HG02943 (cell line): ENCODE measurements around the gene PLBD2.

ENCODE experiments used
- ATAC-seq: cut with Tn5 transposase; IDR thresholded peaks from one replicate; pipeline ENCODE4 v1.9.1; 2021; ENCODE audit warnings: mild to moderate bottlenecking, low read depth, moderate library complexity; ENCODE audit not compliant: unreplicated experiment

PLBD2 gene

DNA sequence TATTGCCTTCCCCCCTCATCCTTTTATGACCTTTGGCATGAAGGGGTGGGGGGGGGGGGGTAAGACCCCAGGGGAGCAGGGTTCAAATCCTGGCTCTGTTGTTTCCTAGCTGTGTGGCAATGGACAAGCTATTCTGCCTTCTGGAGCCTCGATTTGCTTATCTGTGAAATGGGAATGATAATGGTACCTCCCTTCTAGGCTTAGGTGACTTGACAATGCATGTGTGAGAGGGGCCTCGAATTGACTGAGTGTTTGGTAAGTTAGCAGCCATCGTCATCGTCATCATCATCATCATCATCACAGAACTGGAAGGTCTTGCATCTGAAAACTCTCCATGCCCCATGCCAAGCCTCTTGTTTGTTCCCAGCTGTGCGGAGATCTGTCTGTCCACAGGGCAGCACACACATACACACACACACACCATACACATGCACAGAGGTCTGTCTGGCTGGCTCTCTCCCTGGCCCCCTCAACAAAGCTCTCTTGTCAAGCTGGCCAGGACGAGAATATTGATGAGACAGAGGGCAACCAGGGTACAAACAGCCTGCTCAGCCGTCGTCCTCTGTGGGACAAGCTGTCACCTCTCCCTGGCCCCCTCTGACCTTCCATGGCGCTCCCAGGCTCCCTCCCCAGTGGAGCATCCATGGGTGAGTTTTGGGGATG, 51.2 kb downstream of the PLBD2 start:
- ATAC-seq = no peak

DNA sequence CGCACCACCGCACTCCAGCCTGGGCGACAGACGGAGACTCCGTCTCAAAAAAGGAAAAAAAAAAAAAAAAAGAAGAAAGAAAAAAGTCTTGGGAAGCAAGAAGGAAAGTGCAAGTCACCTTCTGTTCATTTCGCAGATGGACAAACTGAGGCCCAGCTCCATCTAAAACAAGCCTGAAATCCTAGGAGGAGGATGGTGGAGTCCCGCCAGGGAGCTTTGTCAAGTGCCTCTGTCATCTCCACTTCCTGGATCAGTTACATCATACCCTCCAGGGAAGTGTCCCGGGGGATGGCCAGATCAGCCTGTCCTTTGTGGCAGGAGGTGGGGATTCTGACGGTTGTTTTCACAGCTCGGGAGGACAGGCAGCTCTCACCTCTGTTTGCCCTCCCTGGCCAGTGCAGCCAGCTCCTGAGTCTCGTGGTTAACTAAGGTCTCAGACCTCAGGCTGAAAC, 55.1 kb downstream of the PLBD2 start:
- ATAC-seq = no peak

DNA sequence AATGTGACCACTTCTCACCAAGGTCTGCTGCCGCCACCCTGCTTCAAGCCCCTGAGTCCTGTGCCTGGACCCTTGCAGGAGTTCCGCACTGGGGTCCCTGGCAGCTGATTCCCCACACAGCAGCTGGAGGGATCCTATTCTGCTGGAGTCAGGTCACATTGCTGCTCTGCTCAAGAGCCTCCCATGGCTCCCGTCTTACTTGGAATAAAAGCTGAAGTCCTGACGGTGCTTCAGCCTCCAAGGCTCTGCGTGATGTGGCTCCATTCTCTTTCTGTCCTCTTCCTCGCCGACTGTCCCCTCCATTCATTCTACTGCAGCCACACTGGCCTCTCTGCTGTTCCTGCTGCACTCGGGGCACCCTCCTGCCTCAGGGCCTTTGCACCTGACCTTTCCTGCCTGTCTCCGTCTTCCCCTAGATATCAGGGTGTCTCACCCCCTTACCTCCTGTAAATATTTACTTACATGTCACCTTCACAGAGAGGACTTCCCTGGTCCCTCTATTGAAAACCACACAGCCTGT, 56.2 kb downstream of the PLBD2 start:
- no peak for ATAC-seq

DNA sequence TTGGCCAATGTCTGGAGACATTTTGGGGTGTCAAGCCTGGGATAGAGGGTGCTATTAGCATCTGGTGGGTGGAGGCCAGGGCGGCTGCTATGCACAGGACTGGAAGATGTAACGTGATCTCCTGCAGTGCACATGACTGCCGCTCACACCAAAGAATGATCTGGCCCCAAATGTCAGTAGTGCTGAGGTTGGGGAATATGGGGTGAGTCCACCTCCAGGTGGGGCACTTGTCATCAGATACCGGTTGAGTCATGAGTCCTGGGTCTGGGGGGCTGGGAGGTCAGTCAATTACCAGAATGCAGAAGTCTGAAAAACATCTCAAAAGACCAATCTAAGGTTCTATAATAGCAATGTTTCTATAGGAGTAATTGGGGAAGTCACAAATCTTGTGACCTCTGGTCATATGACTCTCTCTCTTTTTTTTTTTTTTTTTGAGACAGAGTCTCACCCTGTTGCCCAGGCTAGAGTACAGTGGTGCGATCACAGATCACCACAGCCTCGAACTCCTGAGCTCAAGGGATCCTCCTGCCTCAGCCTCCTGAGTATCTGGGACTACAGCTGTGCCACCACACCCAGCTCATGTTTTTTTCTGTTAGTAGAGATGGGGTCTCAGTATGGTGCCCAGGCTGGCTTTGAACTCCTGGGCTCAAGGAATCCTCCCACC, 57.8 kb downstream of the PLBD2 start:
- no peak for ATAC-seq

DNA sequence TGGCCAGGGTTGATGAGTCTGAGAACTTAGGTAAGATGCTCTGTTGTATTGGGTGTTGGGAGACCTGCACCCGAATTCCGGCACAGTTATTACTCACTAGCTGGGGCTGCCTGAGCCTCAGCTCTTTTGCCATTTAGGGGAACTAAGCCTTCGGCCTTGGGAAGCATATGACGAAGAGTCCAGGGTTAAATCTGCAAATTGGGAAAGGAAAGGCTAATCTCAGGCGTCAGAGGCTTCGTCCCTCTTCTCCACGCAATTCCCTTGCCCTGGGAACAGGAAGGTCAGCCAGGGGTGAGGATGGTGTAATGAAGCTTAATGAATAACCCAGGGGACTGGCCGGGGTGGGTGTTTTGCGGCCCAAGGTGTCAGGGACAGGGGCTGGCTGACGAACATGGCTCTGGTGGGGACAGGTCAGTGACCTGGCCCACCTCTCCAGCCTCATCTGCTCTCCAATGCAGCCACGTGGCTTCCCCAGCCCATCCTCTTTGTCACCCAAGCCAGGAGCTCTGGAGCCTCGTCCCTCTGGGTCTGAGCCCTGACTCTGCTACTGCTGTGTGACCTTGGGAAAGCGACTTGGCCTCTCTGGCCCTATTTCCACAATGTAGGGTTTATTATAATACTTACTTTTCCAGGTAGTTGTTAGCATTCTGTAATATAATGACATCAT, 60.0 kb downstream of the PLBD2 start:
- no peak for ATAC-seq

DNA sequence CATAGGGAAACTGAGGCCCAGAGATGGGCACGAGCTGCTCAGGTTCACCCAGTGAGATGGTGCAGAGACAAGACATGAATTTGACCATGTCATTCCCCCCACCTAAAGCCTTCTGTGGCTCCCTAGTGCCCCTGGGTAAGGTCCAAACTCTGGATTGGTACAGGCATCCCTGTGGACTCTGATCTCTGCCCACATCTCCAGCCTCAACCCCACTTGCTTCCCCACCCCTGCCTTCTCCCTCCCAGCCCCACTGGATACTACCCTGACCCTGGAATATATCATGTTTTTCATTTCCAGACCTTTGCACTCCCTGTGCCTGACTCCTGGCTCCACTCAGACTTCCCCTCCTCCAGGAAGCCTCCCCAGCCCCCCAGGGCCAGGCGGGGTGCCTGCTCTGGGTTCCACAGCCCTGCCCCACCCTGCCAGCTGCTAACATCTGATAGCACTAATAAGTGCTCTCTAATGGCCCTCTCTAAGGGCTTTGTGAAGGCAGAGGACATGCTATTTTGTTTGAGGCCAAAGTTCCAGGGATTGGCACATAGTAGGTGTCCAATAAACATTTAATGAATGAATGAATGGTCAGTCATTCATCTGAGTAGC, 62.7 kb downstream of the PLBD2 start:
- ATAC-seq = no peak

DNA sequence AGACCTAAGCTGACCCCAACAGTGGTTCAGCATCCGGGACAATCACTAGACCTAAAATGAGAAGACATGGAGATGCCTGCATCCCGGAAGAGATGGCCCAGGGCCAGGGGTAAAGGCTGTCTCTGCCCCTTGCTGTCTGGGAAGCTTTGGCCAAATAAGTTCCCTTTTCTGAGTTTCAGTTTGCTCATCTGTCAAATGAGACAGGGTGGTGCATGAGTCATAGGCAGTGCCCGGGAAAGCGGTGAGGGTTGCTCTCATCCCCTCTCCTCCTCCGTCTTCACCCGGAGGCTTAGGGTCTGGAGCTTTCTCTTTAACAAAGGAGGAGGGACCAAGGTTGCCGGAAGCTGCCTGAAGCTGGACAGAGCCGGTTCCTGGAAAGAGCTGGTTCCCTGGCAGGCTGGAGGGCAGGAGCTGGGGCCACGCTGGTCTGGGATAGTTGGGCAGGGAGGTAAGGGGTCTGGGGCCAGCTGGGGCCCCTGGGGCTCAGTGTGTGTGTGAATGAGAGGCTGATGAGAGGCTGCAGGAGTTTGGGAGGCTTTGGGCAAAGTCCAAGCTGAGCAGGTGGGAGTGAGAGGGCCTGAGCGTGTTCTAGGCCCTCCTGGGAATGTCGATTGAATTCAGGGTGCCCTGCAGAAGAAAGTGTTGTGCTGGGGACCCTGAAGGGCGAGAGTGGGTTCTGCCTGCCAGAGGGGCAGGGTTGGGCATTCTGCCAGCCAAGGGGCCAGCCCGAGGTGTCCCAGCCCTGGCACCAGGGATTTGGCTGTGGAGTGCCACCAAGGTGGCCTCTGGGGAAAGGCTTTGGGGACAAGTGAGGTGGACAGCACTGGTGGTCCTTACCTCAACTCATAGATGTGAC, 63.9 kb downstream of the PLBD2 start, which contains the start of gene SDSL:
TSS of gene SDSL (plus strand) at position 351 of the 856 bp plus-strand sequence. CDS start 5,603 bp downstream, outside the sequence.
- ATAC-seq = peak; percentile 71

DNA sequence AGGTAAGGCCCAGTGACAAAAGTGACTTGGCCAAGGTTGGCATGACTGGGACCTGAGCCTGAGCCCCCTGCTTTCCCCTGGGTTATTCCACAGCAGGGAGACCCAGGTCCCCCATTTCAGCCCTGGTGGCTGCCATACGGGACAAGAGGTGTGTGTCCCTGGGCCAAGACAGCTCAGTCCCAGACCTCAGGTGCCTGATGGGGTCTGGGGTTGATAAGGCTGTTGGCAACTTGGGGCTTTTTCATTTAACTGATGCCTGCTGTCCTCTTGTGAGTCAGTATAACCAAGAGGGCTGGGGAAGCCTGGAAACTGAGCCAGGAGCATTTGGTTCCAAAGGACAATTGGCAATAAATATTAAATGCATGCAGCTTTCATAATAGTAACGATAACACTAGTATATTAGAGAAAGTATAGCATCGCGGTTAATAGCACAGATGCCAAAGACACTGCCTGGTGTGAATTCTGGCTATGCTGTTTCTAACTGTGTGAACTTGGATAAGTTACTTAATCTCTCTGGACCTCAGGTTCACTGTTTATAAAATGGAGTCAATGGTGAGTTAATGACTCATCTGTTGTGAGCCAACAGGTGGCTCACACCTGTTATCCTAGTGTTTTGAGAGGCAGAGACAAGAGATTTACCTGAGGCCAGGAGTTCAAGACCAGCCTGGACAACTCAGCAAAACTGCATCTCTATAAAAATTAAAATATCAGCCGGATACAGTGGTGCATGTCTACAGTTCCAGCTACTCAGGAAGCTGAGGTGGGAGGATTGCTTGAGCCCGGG, 64.7 kb downstream of the PLBD2 start:
- no peak for ATAC-seq

DNA sequence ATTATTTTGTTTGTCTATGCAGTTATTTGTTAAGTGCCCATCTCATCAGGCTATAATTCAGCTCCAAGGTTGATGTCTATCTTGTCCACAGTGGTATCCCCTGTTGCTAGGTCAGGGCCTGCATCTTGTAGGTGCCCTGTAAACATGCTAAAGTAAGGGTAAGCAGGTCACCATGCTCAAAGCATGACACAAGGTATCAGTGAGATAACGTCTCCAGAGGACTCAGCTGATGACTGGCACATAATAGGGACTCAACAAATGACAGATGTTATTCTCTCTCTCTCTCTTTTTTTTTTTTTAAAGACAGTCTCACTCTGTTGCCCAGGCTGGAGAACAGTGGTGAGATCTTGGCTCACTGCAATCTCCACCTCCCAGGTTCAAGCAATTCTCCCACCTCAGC, 66.1 kb downstream of the PLBD2 start:
- no peak for ATAC-seq

DNA sequence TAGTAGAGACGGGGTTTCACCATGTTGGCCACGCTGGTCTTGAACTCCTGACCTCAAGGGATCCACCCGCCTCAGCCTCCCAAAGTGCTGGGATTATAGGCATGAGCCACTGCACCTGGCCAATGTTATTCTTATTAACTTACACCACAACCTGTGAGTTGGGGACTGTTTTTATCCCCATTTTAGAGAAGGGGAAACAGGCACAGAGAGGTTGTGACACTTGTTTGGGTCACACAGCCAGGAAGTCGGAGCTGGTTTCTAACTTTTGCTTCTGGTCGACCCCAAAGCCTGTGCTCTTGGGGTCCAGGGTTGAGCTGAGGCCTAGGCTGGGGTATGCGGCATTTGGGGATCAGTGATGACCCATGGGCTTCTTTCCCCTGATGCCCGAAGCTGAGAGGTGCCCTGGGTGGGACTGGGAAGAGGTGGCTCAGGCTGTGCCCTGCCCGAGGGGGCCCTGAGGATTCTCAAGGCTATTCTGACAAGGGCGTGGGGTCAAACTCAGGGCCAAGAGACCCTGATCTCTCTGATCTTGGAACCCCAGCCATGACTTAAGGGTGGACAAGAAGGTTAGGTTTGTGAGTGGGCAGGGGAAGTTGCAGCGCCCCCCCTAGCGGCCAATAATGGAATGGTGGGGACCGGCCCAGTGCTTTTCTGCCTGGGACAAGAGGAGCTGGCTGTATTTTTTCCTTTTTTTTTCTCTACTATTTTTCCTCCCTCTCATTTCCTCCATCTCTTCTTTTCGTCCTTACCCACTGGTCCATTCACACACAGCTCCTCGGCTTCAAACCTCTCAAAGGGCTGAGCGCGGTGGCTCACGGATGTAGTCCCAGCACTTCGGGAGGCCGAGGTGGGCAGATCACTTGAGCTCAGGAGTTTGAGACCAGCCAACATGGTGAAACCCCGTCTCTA, 66.8 kb downstream of the PLBD2 start:
- ATAC-seq = no peak

DNA sequence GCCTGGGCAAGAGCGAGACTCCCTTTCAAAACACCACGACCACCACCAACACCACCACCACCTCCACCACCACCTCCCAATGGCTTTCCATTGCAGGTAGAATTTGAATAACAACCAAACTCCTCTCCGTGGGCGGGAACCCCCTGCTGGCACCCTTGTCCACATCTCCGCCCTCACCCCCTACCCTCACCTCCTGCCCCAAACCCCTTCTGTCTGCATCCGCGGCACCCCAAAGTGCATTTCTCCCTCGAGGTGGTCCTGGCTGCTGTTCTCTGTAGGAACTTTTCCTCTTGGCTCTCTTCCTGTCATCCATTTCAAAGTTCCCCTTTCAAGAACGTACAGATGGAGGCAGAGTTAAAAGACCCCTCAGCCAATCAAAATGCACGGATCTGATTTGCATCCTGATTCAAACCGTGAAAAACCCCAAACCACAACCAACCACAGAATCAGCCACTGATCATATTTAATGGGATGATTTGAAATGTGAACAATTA, 67.6 kb downstream of the PLBD2 start:
- ATAC-seq = no peak

DNA sequence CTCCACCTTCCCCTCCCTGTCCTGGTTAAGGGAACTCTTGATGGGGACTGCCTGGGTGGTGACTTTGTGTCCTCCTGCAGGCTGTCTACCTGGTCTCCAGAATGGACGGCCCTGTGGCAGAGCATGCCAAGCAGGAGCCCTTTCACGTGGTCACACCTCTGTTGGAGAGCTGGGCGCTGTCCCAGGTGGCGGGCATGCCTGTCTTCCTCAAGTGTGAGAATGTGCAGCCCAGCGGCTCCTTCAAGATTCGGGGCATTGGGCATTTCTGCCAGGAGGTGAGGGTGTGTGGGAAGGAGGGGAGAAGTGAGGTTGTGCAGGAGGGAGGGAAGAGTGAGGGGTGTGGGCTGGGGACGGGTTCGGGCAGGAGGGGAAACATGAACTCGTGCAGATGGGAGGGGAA, 69.5 kb downstream of the PLBD2 start:
- ATAC-seq = no peak

DNA sequence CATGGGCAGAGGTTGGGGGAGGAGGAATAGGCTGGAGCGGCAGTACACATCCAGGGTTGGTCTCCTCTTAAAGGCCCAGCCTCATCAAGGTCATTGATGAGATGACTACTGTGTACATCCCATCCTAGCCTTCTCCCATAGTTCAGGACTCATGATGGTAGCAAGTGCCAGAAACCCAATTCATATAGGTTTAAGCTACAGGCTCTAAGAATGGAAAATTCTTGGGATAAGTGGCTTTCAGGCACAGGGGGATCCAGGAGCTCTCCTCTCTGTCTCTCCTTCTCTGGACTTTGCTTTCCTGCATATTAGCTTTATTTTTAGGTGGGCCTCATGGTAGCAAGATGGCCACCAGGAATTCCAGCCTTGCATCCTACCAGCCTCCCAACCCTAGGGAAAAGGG, 70.1 kb downstream of the PLBD2 start:
- no peak for ATAC-seq

DNA sequence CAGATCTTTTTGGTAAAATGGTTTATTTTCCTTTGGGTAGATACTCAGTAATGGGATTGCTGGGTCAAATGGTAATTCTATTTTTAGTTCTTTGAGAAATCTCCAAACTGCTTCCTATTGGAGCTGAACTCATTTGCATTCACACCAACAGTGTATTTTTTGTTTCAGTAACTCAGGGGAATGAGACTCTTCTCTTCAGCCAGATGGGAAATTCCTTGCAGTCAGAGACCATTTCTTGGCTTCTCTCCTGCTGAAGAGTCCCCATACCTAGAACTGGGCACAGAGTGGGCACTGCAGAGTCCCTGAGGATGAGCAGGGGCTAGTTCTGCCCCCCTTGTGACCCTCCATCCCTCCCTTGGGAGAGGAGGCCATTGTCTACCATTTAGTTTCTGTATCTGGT, 74.6 kb downstream of the PLBD2 start:
- no peak for ATAC-seq

DNA sequence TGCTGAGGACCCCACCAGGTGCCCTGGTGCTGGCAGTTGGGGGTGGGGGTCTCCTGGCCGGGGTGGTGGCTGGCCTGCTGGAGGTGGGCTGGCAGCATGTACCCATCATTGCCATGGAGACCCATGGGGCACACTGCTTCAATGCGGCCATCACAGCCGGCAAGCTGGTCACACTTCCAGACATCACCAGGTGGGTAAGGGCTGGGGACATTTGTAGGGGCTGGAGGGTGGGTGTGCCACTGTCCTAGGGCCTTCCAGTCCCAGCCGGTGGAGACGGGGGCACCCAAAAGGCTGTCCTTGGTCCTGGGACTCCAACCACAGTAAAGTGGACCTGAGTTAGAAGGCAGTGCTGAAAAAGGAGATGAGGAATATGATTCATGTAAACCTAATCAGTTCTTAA, 77.0 kb downstream of the PLBD2 start:
- ATAC-seq = no peak

DNA sequence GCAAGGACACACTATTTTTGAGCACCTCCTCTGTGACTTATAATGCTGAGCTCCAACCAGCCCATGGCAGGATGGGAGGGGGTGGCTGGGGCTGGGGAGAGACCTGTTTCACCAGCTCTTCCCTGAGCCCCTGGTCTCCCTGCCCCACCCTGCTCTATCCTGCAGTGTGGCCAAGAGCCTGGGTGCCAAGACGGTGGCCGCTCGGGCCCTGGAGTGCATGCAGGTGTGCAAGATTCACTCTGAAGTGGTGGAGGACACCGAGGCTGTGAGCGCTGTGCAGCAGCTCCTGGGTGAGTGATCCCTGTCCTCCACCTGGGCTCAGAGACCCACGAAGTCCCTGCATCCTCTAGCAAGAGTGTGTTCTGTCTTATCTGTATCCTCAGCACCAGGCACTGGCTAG, 78.2 kb downstream of the PLBD2 start:
- ATAC-seq = no peak

DNA sequence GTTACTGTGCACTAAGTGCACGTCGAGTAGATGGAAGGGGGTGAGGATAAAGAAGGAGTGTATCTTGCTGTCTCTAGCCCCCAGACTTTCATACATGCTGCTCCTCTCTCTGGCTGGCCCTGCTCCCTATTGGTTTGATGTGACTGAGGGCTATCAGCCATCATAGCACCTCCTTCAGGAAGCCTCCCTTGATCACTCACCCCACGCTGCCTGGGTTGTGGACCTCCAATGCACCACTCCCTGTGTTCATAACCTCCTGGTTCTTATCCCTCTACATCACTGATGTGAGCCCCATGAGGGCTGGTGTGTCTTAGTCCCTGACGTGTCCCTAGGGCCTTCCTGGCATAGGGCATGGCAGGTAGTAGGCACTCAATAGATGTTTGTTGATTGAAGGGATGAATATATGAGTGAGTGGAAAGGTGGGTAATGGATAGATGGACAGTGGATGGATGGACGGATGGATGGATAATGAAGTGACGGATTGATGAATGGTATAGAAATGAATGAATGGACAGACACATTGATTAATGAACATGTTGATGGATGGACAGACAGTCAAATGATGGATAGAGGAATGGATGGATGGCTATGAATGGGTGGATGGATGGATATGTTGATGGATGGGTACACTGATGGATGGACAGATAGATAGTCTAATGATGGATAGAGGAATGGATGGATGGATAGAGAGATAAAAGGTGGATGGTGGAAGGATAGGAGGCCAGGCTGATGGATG, 78.8 kb downstream of the PLBD2 start:
- ATAC-seq = no peak

DNA sequence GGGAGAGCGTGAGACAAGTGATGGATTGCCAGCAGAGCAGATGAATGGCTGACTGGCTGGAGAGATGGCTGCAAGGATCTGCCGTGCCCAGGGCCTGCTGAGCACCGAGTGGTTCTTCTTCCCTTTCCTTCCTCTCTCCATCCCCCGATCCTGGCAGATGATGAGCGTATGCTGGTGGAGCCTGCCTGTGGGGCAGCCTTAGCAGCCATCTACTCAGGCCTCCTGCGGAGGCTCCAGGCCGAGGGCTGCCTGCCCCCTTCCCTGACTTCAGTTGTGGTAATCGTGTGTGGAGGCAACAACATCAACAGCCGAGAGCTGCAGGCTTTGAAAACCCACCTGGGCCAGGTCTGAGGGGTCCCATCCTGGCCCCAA, 79.3 kb downstream of the PLBD2 start:
- no peak for ATAC-seq
